HepG2 (cell line): ENCODE results near the gene ASH1L. TPM values are rescaled to one million over a fixed set of nuclear protein-coding genes. Genes with fewer than 3 reads are reported as not detected.

Source experiments
- ARNT2 ChIP-seq: sonication (generic); formaldehyde crosslinking; IDR thresholded peaks from 2 replicates; pipeline ENCODE4 v1.8.0; 2022; ENCODE audit warnings: mild to moderate bottlenecking, low read depth, missing genetic modification reagents, moderate library complexity
- ATF2 ChIP-seq: sonication (generic); formaldehyde crosslinking; IDR thresholded peaks from 2 replicates; pipeline ENCODE4 v1.4.0; 2020; ENCODE audit warnings: missing genetic modification reagents
- CCDC6 ChIP-seq: sonication (generic); formaldehyde crosslinking; IDR thresholded peaks from 2 replicates; pipeline ENCODE4 v1.8.1; 2022; ENCODE audit warnings: mild to moderate bottlenecking, missing genetic modification reagents, moderate library complexity
- HMGXB3 ChIP-seq: sonication (generic); formaldehyde crosslinking; IDR thresholded peaks from 2 replicates; pipeline ENCODE4 v1.4.0; 2020; ENCODE audit warnings: missing genetic modification reagents, borderline replicate concordance
- KAT8 ChIP-seq: IDR thresholded peaks from 2 replicates; pipeline ENCODE4 v1.6.1; 2016; ENCODE audit warnings: missing genetic modification reagents, missing compliant biosample characterization
- MAZ ChIP-seq, 2 experiments: sonication (generic) in 1 of 2; formaldehyde crosslinking in 1 of 2; IDR thresholded peaks; 2 replicates each; pipeline versions ENCODE4 v1.5.0 to v1.6.1; 2012 to 2020; ENCODE audit warnings: low read depth in 2 of 2, mild to moderate bottlenecking in 2 of 2, borderline replicate concordance in 1 of 2, improper control_type of control experiment in 1 of 2, low read length in 1 of 2, missing genetic modification reagents in 1 of 2, moderate library complexity in 1 of 2
- MED13 ChIP-seq: sonication (generic); formaldehyde crosslinking; IDR thresholded peaks from 2 replicates; pipeline ENCODE4 v1.5.0; 2020; ENCODE audit warnings: missing genetic modification reagents
- MNT ChIP-seq: fragments of 450-650 bp; IDR thresholded peaks from 2 replicates; pipeline ENCODE4 v1.6.1; 2016
- MTERF4 ChIP-seq: sonication (generic); formaldehyde crosslinking; IDR thresholded peaks from 2 replicates; pipeline ENCODE4 v1.8.0; 2023; ENCODE audit warnings: mild to moderate bottlenecking, missing genetic modification reagents
- PRDM10 ChIP-seq: sonication (generic); formaldehyde crosslinking; IDR thresholded peaks from 2 replicates; pipeline ENCODE4 v1.4.0; 2020; ENCODE audit warnings: low read depth, missing genetic modification reagents
- RBM39 ChIP-seq: fragments of 200-400 bp; formaldehyde crosslinking; IDR thresholded peaks from one replicate; pipeline ENCODE4 v1.6.1; 2018; ENCODE audit warnings: antibody characterized with exemption, mild to moderate bottlenecking, low read depth, low read length; ENCODE audit not compliant: poor library complexity, severe bottlenecking
- RCOR2 ChIP-seq: IDR thresholded peaks from 2 replicates; pipeline ENCODE4 v1.6.1; 2016; ENCODE audit warnings: missing biosample characterization, missing genetic modification reagents
- SMC3 ChIP-seq: IDR thresholded peaks from 2 replicates; pipeline ENCODE4 v1.6.1; 2011; ENCODE audit warnings: low read length, improper control_type of control experiment
- ZNF205 ChIP-seq: IDR thresholded peaks from 2 replicates; pipeline ENCODE4 v1.6.1; 2018; ENCODE audit warnings: missing biosample characterization, missing genetic modification reagents
- ZNF441 ChIP-seq: sonication (generic); formaldehyde crosslinking; IDR thresholded peaks from 2 replicates; pipeline ENCODE4 v1.7.0; 2021; ENCODE audit warnings: missing genetic modification reagents, borderline replicate concordance
- polyA plus RNA-seq, 8 experiments: library from polyadenylated mRNA; depleted of rRNA in 3 of 8; stranded (reverse) in 7 of 8; unstranded in 1 of 8; fragments of >200 nt; fragmentation: Illumina TruSeq in 4 of 8; extraction: Trizol in 4 of 8; gene quantifications; 2 replicates each; pipeline versions ENCODE4 v1.2.1 to v1.2.3, GENCODE V29; 2011 to 2016; ENCODE audit warnings: low read depth in 4 of 8, missing spikeins in 1 of 8, mixed read lengths in 1 of 8; ENCODE audit not compliant: insufficient read depth in 1 of 8
- total RNA-seq, 5 experiments: library from RNA; depleted of rRNA; stranded (reverse); fragments of >200 nt; fragmentation: Illumina TruSeq; extraction: Trizol; gene quantifications; 2 replicates each; pipeline ENCODE4 v1.2.3, GENCODE V29; 2016; ENCODE audit warnings: low read depth in 1 of 5

ASH1L gene
- total and polyA plus RNA-seq, 2 of the 13 experiments (the other 11 are each of a cell fraction or from before 2014, with no cell fraction given): 10.2 to 15.3 TPM

- TF ChIP-seq HMGXB3 (CRISPR knock-in tag) (0 out of 2 replicates have a peak, but pooled peaks have one; percentile 42), ARNT2 (CRISPR knock-in tag) (0 out of 2 replicates have a peak, but pooled peaks have one; percentile 7), RBM39 (no peak), MAZ (IDR thresholded peaks at IDR 0.05; ENCODE audit: borderline replicate concordance, low read depth, low read length) (no peak), MAZ (CRISPR knock-in tag; IDR thresholded peaks at IDR 0.05; ENCODE audit: low read depth) (peak; percentile 40; the same call in 1 of the 2 replicates), MTERF4 (no peak; the same call in 1 of the 2 replicates), MNT (peak; percentile 53), CCDC6 (CRISPR knock-in tag) (peak; percentile 51), ATF2 (CRISPR knock-in tag) (no peak), ZNF441 (CRISPR knock-in tag) (peak; percentile 33; the same call in 1 of the 2 replicates), KAT8 (CRISPR knock-in tag) (peak; percentile 70), MED13 (CRISPR knock-in tag) (0 out of 2 replicates have a peak, but pooled peaks have one; percentile 49), ZNF205 (CRISPR knock-in tag) (0 out of 2 replicates have a peak, but pooled peaks have one; percentile 9), SMC3 (no peak), PRDM10 (CRISPR knock-in tag) (peak; percentile 57; the same call in 1 of the 2 replicates), RCOR2 (no peak)
Observed at GRCh38 chr1:155324037-155324716, 238.4 kb downstream of the ASH1L start (continued).
